AG09309 (cell line): Measurements from ENCODE around the gene LRRC45.

Source experiments
- DNase-seq: peaks from one replicate; pipeline ENCODE4 v3.0.0-alpha.2; 2010; ENCODE audit warnings: low read depth
- H3K4me3 ChIP-seq: 2 replicates; pipeline ENCODE4 v1.5.1; 2011; ENCODE audit warnings: mild to moderate bottlenecking, low read depth, low read length, moderate library complexity; ENCODE audit not compliant: control insufficient read depth
- CTCF ChIP-seq: IDR thresholded peaks from 2 replicates; pipeline ENCODE4 v1.5.1; 2011; ENCODE audit warnings: mild to moderate bottlenecking, low read depth, low read length, inconsistent platforms; ENCODE audit not compliant: insufficient read depth, control insufficient read depth; ENCODE audit errors: missing control alignments

The LRRC45 gene

GRCh38 chr17:81994593-81995462, 28.3 kb upstream of the LRRC45 start:
- no peak for TF ChIP-seq CTCF
- no peak overlapping the region for H3K4me3 ChIP-seq

GRCh38 chr17:81995463-81996231, 27.5 kb upstream of the LRRC45 start:
- no peak for DNase-seq
- TF ChIP-seq CTCF: no peak
- no peak overlapping the region for H3K4me3 ChIP-seq

More at GRCh38 chr17:81994593-81995462, 28.3 kb upstream of the LRRC45 start:
- DNase-seq: no peak

- no peak for TF ChIP-seq CTCF
- no peak for DNase-seq
- no peak overlapping the region for H3K4me3 ChIP-seq
These were observed 26.8 kb upstream of the LRRC45 start for GRCh38 chr17:81996232-81996756.

- DNase-seq: no peak
- H3K4me3 ChIP-seq: no peak overlapping the region
- TF ChIP-seq CTCF: no peak
These were observed 26.2 kb upstream of the LRRC45 start for GRCh38 chr17:81996757-81997441.

GRCh38 chr17:81998212-81998611, 24.9 kb upstream of the LRRC45 start:
- H3K4me3 ChIP-seq: no peak overlapping the region
- no peak for TF ChIP-seq CTCF
- DNase-seq: no peak
